Kidney (tissue), 14 donors: Measurements from ENCODE around the gene CENATAC. TPM values are rescaled to one million over a fixed set of nuclear protein-coding genes. Genes with fewer than 3 reads are reported as not detected.
A peak's percentile ranks its signal among the peaks of the same experiment; 100 is the strongest.

ENCODE experiments used
- DNase-seq, 5 donors: peaks; one replicate each; pipeline ENCODE4 v3.0.0-alpha.2; 2013 to 2020
- FAIRE-seq: peaks from 2 replicates; lab custom pipeline; 2012; peaks lifted over from hg19 to GRCh38; lab: Jason Lieb, UNC
- H3K27ac ChIP-seq, 2 donors: one replicate each; pipeline ENCODE4 v1.7.0; 2013; ENCODE audit warnings: low read depth in 2 of 2, low read length in 2 of 2, inconsistent platforms in 1 of 2
- H3K27me3 ChIP-seq: one replicate; pipeline ENCODE4 v1.7.1; 2013; ENCODE audit warnings: low read length, inconsistent platforms; ENCODE audit not compliant: control insufficient read depth, insufficient read depth
- H3K36me3 ChIP-seq, 3 donors: one replicate each; pipeline versions ENCODE4 v1.7.0 to v1.7.1; 2013; ENCODE audit warnings: low read length in 3 of 3, control low read depth in 1 of 3, inconsistent platforms in 1 of 3; ENCODE audit not compliant: insufficient read depth in 3 of 3, control insufficient read depth in 2 of 3
- H3K4me1 ChIP-seq, 3 donors: one replicate each; pipeline versions ENCODE4 v1.7.0 to v1.7.1; 2013; ENCODE audit warnings: low read length in 3 of 3, inconsistent platforms in 1 of 3, low read depth in 1 of 3; ENCODE audit not compliant: control insufficient read depth in 2 of 3, insufficient read depth in 2 of 3
- H3K4me3 ChIP-seq, 3 donors: one replicate each; pipeline versions ENCODE4 v1.7.0 to v1.8.1; 2013; ENCODE audit warnings: low read length in 3 of 3, control low read depth in 1 of 3, inconsistent platforms in 1 of 3
- H3K9ac ChIP-seq, 3 donors: one replicate each; pipeline versions ENCODE4 v1.7.0 to v1.7.1; 2013; ENCODE audit warnings: low read length in 3 of 3, control low read depth in 1 of 3, inconsistent platforms in 1 of 3
- H3K9me3 ChIP-seq, 3 donors: one replicate each; pipeline versions ENCODE4 v1.7.0 to v1.7.1; 2013; ENCODE audit warnings: low read length in 3 of 3, control low read depth in 1 of 3, inconsistent platforms in 1 of 3; ENCODE audit not compliant: control insufficient read depth in 2 of 3, insufficient read depth in 1 of 3
- CTCF ChIP-seq: IDR thresholded peaks from 3 replicates; pipeline ENCODE4 v1.5.1; 2012; ENCODE audit warnings: mild to moderate bottlenecking, moderate library complexity, borderline replicate concordance; ENCODE audit not compliant: insufficient read depth; ENCODE audit errors: extremely low read depth
- intact Hi-C: fragments of 100-400 bp; cut with DNase I; formaldehyde crosslinking; loops from one replicate; pipeline ENCODE4 v1.11.1; 2022
- polyA plus RNA-seq: library from polyadenylated mRNA; stranded (reverse); fragments of 350-450 nt; fragmentation: Illumina TruSeq; extraction: RNeasy Lipid Tissue Mini Kit (QIAGEN cat#74804); gene quantifications from one replicate; pipeline ENCODE4 v1.2.3, GENCODE V29; 2014; ENCODE audit warnings: low read depth, low replicate concordance; ENCODE audit not compliant: insufficient read depth
- total RNA-seq: library from RNA; stranded (reverse); fragmentation: NEBNext Ultra II Directional; extraction: Animal tissue kit (Norgen Biotek cat#: 25700); gene quantifications from one replicate; pipeline ENCODE4 v1.2.1, GENCODE V29; 2021
- donor health status: control.
- donor health status: control.
- donor health status: control.
- donor health status: control.
- donor health status: control.
- donor health status: DM: yes; HTN: yes; CAD: no.
- donor health status: Normal renal cell carcinoma (clear cell type).

The CENATAC gene
- total and polyA plus RNA-seq, 2 donors from 2014 or later, result 19.8 to 45.0 TPM

GRCh38 chr11:119052163-119052814 lies 54.4 kb downstream of the CENATAC start:
- no peak overlapping the region for H3K27ac ChIP-seq
- DNase-seq (peak in 1 of 5 donors; percentile 46), FAIRE-seq (no peak)
- H3K4me1 ChIP-seq, result peaks cover 0 to 9% (median 5%) of the 10 kb centered on the region in 3 donors
- no peak overlapping the region for H3K9ac ChIP-seq
- H3K36me3 ChIP-seq, result peaks cover 0 to 61% (median 59%) of the 10 kb centered on the region in 3 donors
- TF ChIP-seq CTCF, result no peak
- no peak overlapping the region for H3K4me3 ChIP-seq
- H3K27me3 ChIP-seq, result no peaks in the 10 kb centered on the region
- intact Hi-C loops, result no loop called here
- no peaks in the 10 kb centered on the region for H3K9me3 ChIP-seq

- Histone ChIP-seq H3K27ac (no peak overlapping the region), H3K9me3 (no peaks in the 10 kb centered on the region), H3K4me3 (no peak overlapping the region), H3K9ac (no peak overlapping the region), H3K36me3 (peaks cover 0 to 44% (median 40%) of the 10 kb centered on the region in 3 donors), H3K4me1 (peaks cover 0 to 11% (median 8%) of the 10 kb centered on the region in 3 donors), H3K27me3 (no peaks in the 10 kb centered on the region)
- DNase-seq (peak in 1 of 5 donors; percentile 55), FAIRE-seq (no peak)
- no peak for TF ChIP-seq CTCF
- intact Hi-C loops, result no loop called here
Measured at GRCh38 chr11:119054418-119054817, 56.5 kb downstream of the CENATAC start.

DNA sequence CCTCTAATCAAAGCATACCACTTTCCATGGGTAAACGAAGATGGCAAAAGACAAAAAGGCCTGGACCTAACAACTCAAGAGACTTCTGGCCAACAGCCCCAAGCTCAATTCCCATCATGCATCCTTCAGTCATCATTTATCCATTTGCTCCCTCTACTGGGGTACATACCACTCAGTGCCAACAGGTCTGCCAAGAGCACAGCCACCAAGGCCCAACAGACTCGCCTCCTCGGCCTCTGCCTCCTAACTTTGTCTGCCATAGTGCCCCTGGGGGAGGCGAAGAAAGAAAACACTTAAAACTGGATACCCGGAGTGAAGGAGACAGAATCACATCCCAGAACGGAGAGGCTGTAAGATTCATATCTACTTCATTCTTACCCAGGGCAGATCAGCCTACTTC lies 58.0 kb downstream of the CENATAC start:
- H3K4me3 ChIP-seq, result peak overlapping the region; percentile 62 to 80 (median 69)
- FAIRE-seq (no peak), DNase-seq (peak in 2 of 5 donors; percentile 9 to 41)
- no peaks in the 10 kb centered on the region for H3K9me3 ChIP-seq
- H3K27ac ChIP-seq, result no peak overlapping the region
- intact Hi-C loops, result no loop called here
- H3K9ac ChIP-seq, result peak overlapping the region; percentile 44 to 89 (median 82)
- no peaks in the 10 kb centered on the region for H3K27me3 ChIP-seq
- TF ChIP-seq CTCF, result no peak
- H3K4me1 ChIP-seq, result peaks cover 0 to 11% (median 8%) of the 10 kb centered on the region in 3 donors
- peaks cover 0 to 39% (median 33%) of the 10 kb centered on the region in 3 donors for H3K36me3 ChIP-seq
